Measurements from ENCODE around the gene MRGPRG. TPM values are rescaled to one million over a fixed set of nuclear protein-coding genes. Genes with fewer than 3 reads are reported as not detected.

The MRGPRG gene
- total RNA-seq, 5 donors from 2014 or later (not counting 1 experiment from before 2014, with no cell fraction given), result not detected

Other genes with a start within 250 kb of the MRGPRG start
- gene NAP1L4, start 226.5 kb downstream of the MRGPRG start, total RNA-seq, result 100 to 1,000 TPM; 253 to 388 (median 299) TPM
- gene CARS1, start 161.4 kb downstream of the MRGPRG start, total RNA-seq, result 100 to 1,000 TPM in 3 of 5 donors, 10 to 100 TPM in 2; 45.3 to 113 (median 109) TPM
- 10 to 100 TPM; 11.2 to 41.5 (median 20.9) TPM for gene OSBPL5, start 53.5 kb downstream of the MRGPRG start, total RNA-seq
- gene MRGPRE, start 13.6 kb upstream of the MRGPRG start, total RNA-seq, result not detected
- gene ZNF195, start 160.3 kb upstream of the MRGPRG start, total RNA-seq, result 10 to 100 TPM; 22.9 to 35.8 (median 32.0) TPM

Measured in T-cell (primary cell).